Stimulated activated CD4-positive, alpha-beta T cell treated with anti-CD3 and anti-CD28 coated beads, Interleukin-1b, Interleukin-23, amount 100 ng/mL, for 1 hour (primary cell): ENCODE measurements around the gene SCARB1.

Experiments
- DNase-seq, 2 donors: peaks; one replicate each; pipeline ENCODE4 v3.0.0-alpha.2; 2020; ENCODE audit warnings: low read depth in 2 of 2

Gene SCARB1

DNA sequence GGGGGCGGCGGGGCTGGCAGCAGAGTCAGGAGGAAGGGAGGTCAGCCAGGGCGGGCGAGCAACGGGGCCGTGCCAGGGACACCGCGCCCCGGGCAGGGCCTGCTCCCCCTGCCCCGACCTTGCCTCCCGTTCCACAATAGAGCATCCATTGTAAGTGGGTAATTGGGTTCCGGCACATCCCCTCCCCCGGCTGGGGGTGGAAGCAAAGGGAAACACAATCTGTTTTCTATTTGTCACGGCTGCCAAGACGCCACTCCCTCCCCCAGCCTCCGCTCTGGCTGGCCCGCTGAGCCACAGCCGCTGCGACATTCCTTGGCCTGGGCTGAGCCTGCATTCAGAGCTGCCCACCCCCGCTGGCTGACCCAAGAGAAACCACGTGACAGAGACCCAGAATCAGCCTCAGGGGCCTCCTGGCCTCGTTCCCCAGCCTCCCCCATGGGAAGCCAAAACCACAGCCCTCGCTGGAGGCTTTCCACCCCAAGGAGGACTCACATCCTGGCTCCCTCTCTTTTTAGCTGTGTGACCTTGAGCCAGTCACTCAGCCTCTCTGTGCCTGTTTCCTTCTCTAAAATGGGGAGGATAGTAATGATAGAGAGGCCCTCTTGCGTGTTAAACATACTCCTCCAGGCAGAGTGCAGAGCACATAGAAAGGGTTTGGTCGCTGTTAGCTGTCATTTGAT, 117.6 kb downstream of the SCARB1 start:
- DNase-seq, result no peak

DNA sequence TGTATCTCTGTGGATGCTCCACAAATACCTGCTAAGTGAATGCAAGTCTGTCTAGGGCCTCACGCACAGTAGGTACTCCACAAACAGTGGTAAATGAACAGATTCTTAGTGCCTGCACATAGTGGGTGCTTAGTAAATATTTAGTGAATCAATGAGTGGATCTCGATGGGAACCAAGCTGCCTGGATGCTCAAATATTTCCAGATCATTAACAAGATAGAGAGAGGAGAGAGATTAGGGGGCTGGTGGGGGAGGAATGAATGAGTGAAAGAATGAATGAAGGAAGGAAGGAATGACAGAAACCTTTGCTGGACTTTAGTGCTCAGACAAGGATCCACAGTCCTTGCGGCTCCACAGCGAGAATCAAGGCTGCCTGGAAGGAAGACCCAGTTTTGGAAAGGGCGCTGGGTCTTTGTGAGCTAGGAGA, 118.2 kb downstream of the SCARB1 start:
- DNase-seq, result no peak

DNA sequence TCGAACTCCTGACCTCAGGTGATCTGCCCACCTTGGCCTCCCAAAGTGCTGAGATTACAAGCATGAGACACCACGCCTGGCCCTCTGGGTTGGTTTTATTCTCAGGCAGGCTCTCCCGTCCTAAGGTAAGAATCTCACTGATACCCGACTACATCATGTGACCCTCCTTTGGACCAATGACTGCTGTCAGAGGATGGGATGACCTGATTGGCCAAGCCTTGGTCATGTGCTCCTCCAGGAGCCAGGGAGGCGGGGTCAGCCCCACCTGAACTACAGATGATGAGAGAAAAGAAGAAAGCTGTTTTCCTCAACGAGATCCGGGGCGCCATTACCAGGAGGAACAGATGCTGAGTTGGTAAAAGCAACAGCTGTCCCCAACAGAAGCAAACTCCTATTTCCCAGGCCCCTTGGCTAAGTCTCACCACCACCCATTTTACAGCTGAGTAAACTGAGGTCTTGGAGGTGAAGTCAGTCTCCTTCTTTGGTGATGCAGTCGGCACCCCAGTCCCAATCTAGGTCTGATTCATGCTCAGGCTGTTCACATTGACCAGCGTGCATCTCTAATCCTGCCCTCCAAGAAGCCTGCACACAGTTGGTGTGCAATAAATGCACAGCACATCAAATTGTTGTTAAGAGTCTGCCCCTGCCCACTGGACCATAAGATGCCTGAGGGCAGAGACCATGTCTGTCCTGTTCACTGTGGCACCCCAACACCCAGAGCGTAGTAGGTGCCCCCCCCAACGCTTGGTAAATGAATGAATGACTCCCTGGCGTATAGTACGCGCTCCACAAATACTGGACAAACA, 118.8 kb downstream of the SCARB1 start:
- DNase-seq, result no peak

- DNase-seq, result no peak
Observed at GRCh38 chr12:124744273-124744640, 119.4 kb downstream of the SCARB1 start.

- DNase-seq, result no peak
Observed at GRCh38 chr12:124743479-124744272, 120.0 kb downstream of the SCARB1 start.

GRCh38 chr12:124742678-124743077, 121.0 kb downstream of the SCARB1 start:
- no peak for DNase-seq

DNA sequence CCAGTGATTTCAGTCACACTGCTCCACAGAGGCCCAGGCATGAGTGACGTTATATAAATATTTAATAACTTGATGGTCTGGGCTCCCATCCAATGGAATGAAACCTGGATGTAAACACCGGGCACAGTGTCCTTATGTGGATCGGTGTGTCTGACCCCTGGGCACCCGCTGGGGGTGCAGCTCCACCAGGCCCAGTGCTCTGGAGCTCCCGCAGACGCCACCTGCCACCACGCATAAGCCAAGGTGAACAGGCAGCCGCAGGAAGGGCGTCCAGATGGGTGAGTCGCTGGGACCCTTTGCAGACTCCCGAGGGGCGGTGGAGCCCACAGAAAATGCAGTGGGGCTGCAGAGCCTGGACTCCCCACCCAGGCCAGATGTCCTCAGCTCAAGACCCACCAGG, 121.6 kb downstream of the SCARB1 start:
- DNase-seq, result no peak

DNA sequence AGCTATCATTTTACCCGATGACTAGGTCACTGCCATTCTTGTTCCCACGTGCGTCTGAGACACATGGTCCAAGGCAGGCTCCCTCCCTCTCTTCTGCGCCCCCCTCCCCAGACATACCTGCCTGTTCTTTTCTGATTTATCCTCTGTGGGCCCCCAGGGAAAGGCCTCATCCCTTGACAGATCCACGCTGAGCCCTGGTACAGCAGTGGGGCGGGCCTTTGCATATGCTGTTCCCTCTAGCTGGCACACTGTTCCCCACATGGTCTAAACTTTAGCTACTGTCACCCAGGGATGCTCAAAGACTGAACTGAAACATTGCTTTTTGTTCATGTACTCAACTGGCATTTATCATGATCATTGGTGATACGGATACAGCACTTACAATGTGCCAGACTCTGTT, 122.5 kb downstream of the SCARB1 start:
- DNase-seq, result no peak

GRCh38 chr12:124740691-124741137, 123.0 kb downstream of the SCARB1 start:
- DNase-seq, result no peak

DNA sequence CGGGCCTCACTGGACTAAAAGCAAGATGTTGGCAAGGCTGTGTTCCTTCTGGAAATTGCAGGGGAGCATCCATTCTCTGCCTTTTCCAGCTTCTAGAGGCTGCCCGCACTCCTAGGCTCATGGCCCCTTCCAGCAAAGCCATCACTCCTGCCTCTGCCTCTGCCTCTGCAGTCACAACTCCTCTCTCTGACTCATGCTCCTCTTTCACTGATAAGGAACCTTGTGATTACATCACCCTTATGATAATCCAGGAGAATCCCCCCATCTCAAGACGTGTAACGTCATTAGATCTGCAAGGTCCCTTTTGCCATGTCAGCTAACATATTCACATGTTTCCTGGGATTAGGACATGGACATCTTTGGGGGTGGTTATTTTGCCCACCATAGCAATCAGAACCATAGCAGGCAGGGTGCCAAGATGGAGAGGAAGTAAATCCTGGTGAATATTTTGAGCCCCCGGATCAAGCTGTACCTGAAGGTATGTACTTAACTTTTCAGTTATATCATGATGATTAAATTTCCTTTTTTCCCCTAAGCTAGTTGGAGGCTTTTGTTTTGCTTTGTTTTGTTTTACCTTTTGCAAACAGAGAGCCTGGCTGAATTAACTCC, 123.6 kb downstream of the SCARB1 start:
- no peak for DNase-seq

- no peak for DNase-seq
Observed at GRCh38 chr12:124738636-124739467, 124.8 kb downstream of the SCARB1 start.

DNA sequence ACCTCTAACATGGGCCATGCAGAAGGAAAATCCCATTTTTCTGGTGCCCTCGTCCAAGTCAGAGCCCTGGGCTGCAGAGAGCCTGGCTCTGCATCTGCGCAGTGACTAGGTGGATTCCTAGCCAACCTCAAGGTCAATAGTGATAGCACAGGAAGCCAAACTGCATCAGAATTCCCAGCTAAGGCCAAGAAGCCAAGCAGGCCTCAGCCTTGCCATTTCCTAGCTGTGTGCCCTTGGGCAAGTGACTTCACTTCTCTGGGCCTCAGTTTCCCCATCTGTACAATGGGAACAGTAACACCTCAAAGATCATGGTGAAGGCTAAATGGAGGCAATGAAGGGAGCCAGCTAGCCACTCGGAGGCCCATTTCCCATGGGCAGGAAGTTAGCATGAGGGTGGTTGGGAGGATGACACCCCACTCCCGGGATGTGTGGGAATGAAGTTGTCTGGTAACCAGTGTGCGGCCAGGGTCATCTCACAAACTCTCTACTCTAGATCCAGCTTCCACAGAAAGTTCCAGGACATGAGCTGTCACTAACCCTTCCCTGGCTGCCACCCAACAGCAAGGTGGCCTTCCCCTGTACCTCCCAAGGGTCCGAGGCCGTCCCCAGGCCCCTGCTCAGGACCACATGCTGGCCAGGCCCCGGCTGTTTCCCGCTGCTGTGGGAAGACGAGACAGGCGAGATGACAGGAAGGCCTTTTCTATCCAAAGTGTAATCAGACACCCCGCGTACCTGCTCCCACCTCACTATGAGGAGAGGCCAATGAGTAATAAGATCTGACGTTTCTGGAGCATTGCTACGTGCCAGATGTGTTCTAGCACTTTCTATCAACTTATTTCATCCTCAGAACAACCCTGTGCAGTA, 125.7 kb downstream of the SCARB1 start:
- DNase-seq, result no peak

DNA sequence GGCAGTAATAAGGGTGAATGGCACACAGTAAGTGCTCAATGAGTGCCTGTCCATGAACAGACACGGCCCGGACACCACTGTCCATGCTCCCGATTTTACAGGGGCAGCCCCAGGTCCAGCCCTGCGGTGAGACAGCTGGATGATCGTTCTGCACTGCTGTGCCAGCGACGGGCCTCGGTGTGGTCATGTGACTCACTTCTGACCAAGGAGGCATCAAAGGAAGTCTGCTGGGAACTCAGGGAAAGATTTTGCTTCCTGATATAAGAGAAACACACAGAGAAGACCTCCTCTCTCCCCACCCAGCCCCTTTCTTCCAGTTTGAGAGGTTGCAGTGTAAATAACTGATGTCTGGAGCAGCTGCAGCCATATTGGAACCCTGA, 126.6 kb downstream of the SCARB1 start:
- no peak for DNase-seq

GRCh38 chr12:124736115-124737039, 127.3 kb downstream of the SCARB1 start:
- DNase-seq, result no peak

- DNase-seq, result no peak
Observed at GRCh38 chr12:124734224-124734788, 129.4 kb downstream of the SCARB1 start.

DNA sequence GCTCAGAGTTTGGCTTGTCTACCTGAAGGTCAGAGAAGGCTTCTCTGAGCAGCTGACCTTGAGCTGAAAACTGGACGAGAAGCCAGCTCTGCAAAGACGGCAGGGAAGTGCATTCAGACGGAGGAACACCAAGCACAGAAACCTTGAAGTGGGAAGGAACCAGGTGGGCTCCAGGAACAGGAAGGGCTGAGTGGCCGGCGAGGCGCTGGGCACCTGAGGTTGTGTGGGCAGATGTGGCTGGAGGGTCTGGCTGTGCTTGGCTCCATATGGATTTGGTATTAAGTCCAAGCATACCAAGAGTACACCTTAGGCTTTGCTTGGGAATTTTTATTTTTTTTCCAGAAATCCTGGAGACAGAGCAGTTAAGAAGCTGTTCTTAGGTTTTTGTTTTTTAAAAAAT, 130.6 kb downstream of the SCARB1 start:
- no peak for DNase-seq

GRCh38 chr12:124732275-124733075, 131.2 kb downstream of the SCARB1 start:
- no peak for DNase-seq

DNA sequence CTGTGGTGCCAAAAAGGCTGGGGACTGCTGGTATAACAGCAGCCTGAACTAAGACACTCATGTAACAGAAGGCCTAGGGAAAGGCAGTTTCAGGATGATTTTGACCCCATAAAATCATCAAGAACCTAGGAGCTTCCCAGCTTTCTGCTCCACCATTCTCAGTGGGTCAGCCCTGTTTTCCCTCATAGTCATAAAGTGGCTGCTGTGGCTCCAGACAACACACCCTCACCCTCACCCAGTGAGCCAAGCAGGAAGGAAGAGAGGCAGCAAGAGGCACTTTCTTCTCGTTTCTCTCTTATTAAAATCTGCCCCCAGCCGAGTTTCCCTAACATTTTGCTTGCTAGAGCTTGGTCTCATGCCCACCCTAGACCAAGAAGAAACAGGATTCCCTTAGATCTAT, 131.8 kb downstream of the SCARB1 start:
- no peak for DNase-seq
